ENCODE results near the gene ANKFN1.

GRCh38 chr17:56184650-56185049 is 31.4 kb downstream of the ANKFN1 start:
- TF ChIP-seq SMC3 (IDR thresholded peaks at IDR 0.05; ENCODE audit: low read length) (no peak), MTF2 (CRISPR knock-in tag; IDR thresholded peaks at IDR 0.05; ENCODE audit: borderline replicate concordance) (no peak), FOXK2 (IDR thresholded peaks at IDR 0.05) (no peak), SP2 (CRISPR knock-in tag; IDR thresholded peaks at IDR 0.05) (no peak), SOX6 (IDR thresholded peaks at IDR 0.05) (no peak), SOX6 (CRISPR knock-in tag; IDR thresholded peaks at IDR 0.05) (no peak), FOSL1 (CRISPR knock-in tag; IDR thresholded peaks at IDR 0.05; ENCODE audit: borderline replicate concordance) (no peak), POLR2A (IDR thresholded peaks at IDR 0.05; ENCODE audit: insufficient read depth in 1 of 2, low read depth in 2 of 2, low read length in 2 of 2) (no peak), BHLHE40 (IDR thresholded peaks at IDR 0.05; ENCODE audit: low read length) (no peak), HNF4G (IDR thresholded peaks at IDR 0.05; ENCODE audit: borderline replicate concordance, low read depth, low read length) (no peak), HNF4G (CRISPR knock-in tag; IDR thresholded peaks at IDR 0.05; ENCODE audit: borderline replicate concordance, low read depth) (no peak), ZNF501 (CRISPR knock-in tag; IDR thresholded peaks at IDR 0.05) (no peak), CHD2 (IDR thresholded peaks at IDR 0.05; ENCODE audit: low read depth, low read length) (no peak)
- TF ChIP-seq, protein P1, sequence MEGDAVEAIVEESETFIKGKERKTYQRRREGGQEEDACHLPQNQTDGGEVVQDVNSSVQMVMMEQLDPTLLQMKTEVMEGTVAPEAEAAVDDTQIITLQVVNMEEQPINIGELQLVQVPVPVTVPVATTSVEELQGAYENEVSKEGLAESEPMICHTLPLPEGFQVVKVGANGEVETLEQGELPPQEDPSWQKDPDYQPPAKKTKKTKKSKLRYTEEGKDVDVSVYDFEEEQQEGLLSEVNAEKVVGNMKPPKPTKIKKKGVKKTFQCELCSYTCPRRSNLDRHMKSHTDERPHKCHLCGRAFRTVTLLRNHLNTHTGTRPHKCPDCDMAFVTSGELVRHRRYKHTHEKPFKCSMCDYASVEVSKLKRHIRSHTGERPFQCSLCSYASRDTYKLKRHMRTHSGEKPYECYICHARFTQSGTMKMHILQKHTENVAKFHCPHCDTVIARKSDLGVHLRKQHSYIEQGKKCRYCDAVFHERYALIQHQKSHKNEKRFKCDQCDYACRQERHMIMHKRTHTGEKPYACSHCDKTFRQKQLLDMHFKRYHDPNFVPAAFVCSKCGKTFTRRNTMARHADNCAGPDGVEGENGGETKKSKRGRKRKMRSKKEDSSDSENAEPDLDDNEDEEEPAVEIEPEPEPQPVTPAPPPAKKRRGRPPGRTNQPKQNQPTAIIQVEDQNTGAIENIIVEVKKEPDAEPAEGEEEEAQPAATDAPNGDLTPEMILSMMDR (CRISPR knock-in tag; IDR thresholded peaks at IDR 0.05) = no peak
- TF ChIP-seq, protein P2, sequence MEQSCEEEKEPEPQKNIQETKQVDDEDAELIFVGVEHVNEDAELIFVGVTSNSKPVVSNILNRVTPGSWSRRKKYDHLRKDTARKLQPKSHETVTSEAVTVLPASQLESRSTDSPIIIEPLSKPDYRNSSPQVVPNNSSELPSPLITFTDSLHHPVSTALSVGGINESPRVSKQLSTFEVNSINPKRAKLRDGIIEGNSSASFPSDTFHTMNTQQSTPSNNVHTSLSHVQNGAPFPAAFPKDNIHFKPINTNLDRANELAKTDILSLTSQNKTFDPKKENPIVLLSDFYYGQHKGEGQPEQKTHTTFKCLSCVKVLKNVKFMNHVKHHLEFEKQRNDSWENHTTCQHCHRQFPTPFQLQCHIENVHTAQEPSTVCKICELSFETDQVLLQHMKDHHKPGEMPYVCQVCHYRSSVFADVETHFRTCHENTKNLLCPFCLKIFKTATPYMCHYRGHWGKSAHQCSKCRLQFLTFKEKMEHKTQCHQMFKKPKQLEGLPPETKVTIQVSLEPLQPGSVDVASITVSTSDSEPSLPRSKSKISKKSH (CRISPR knock-in tag; IDR thresholded peaks at IDR 0.05; ENCODE audit: borderline replicate concordance) = no peak

All from HepG2 (cell line).